HCT116 (cell line): ENCODE measurements around the gene SPDYE2. TPM values are rescaled to one million over a fixed set of nuclear protein-coding genes. Genes with fewer than 3 reads are reported as not detected.
"Not testable (repeated sequence)": the region's sequence is repeated elsewhere in the genome, so short reads cannot be mapped to it uniquely, and the experiment has no call there.

Experiments
- ATAC-seq: fragments of 200-7000 bp; cut with Tn5 transposase; 2 replicates; pipeline ENCODE4 v1.9.1; 2020; ENCODE audit warnings: mild to moderate bottlenecking, moderate library complexity
- BruUV-seq: library from RNA; stranded (reverse); fragments of 400-500 nt; replicated peaks from 2 replicates; lab custom pipeline; 2021; lab: Mats Ljungman, UMichigan
- CTCF ChIA-PET: fragments of 300-600 bp; sonication (Branson Sonifier 250); formaldehyde crosslinking; loops from one replicate; lab custom pipeline; 2021; ENCODE audit warnings: antibody characterized with exemption; lab: Charles Lee
- POLR2A ChIA-PET: fragments of 300-600, 350-600 bp; sonication (Branson Sonifier 250); formaldehyde crosslinking; loops from one replicate; lab custom pipeline; 2021; ENCODE audit warnings: antibody characterized with exemption; lab: Charles Lee
- RAD21 ChIA-PET, 2 experiments: fragments of 300-600 bp; sonication (Branson Sonifier 250); formaldehyde crosslinking; loops; one replicate each; lab custom pipeline; 2023; ENCODE audit warnings: low total read pairs in 2 of 2; ENCODE audit not compliant: uncharacterized antibody in 2 of 2, unreplicated experiment in 2 of 2, low non-redundant PET in 1 of 2; lab: Charles Lee
- DNase-seq: peaks from one replicate; pipeline ENCODE4 v3.0.0-alpha.2; 2010; ENCODE audit warnings: low read depth, low spot score
- H2AFZ ChIP-seq: fragments of 200-600 bp; shearing (Covaris generic), sonication (generic); 2 replicates; pipeline ENCODE4 v1.6.1; 2017; ENCODE audit warnings: low read depth, mixed run types, mixed read lengths, antibody characterized with exemption, low read length; ENCODE audit not compliant: poor library complexity, severe bottlenecking
- H3K27ac ChIP-seq: 2 replicates; pipeline ENCODE4 v1.5.1; 2012; ENCODE audit warnings: low read depth, low read length
- H3K27me3 ChIP-seq: fragments of 200-600 bp; sonication (generic); 2 replicates; pipeline ENCODE4 v1.6.1; 2016; ENCODE audit warnings: mixed run types, low read length, mixed read lengths; ENCODE audit not compliant: insufficient read depth
- H3K36me3 ChIP-seq, 2 experiments: fragments of 200-500 bp in 1 of 2; fragments of 200-600 bp in 1 of 2; sonication (Bioruptor generic) in 1 of 2; sonication (generic) in 1 of 2; 2 replicates each; pipeline versions ENCODE4 v1.5.1 to v1.6.1; 2014 to 2016; ENCODE audit warnings: low read length in 2 of 2, inconsistent platforms in 1 of 2, mixed read lengths in 1 of 2, mixed run types in 1 of 2; ENCODE audit not compliant: insufficient read depth in 2 of 2, control insufficient read depth in 1 of 2
- H3K4me1 ChIP-seq, 2 experiments: fragments of 200-600 bp in 1 of 2; sonication (generic) in 1 of 2; 2 replicates each; pipeline versions ENCODE4 v1.5.1 to v1.6.1; 2012 to 2017; ENCODE audit warnings: low read length in 2 of 2, inconsistent platforms in 1 of 2, mild to moderate bottlenecking in 1 of 2, mixed read lengths in 1 of 2, mixed run types in 1 of 2, moderate library complexity in 1 of 2; ENCODE audit not compliant: insufficient read depth in 2 of 2, control insufficient read depth in 1 of 2
- H3K4me2 ChIP-seq: fragments of 200-600 bp; sonication (generic); 2 replicates; pipeline ENCODE4 v1.6.1; 2017; ENCODE audit warnings: mixed run types, low read length, mixed read lengths
- H3K4me3 ChIP-seq, 2 experiments: fragments of 200-600 bp in 1 of 2; sonication (generic) in 1 of 2; replicated peaks in 1 of 2; 2 replicates each; pipeline ENCODE4 v1.5.1; 2011 to 2016; ENCODE audit warnings: low read length in 2 of 2, control low read depth in 1 of 2, low read depth in 1 of 2, mild to moderate bottlenecking in 1 of 2, mixed read lengths in 1 of 2, mixed run types in 1 of 2
- H3K79me2 ChIP-seq: fragments of 200-600 bp; sonication (generic); 2 replicates; pipeline ENCODE4 v1.6.1; 2017; ENCODE audit warnings: mild to moderate bottlenecking, mixed run types, low read length, moderate library complexity, mixed read lengths; ENCODE audit not compliant: insufficient read depth
- H3K9ac ChIP-seq: fragments of 200-600 bp; sonication (generic); 2 replicates; pipeline ENCODE4 v1.6.1; 2016; ENCODE audit warnings: low read length, mixed read lengths
- H3K9me2 ChIP-seq: fragments of 200-600 bp; sonication (generic), shearing (Covaris generic); 2 replicates; pipeline ENCODE4 v1.6.1; 2017; ENCODE audit warnings: mixed run types, mild to moderate bottlenecking, moderate library complexity; ENCODE audit not compliant: insufficient read depth
- H3K9me3 ChIP-seq, 2 experiments: fragments of 200-500 bp in 1 of 2; fragments of 200-600 bp in 1 of 2; sonication (Bioruptor generic) in 1 of 2; sonication (generic) in 1 of 2; 2 replicates each; pipeline ENCODE4 v1.6.1; 2014 to 2017; ENCODE audit warnings: low read length in 2 of 2, mixed read lengths in 2 of 2, inconsistent platforms in 1 of 2, low read depth in 1 of 2, mild to moderate bottlenecking in 1 of 2, mixed run types in 1 of 2, moderate library complexity in 1 of 2; ENCODE audit not compliant: control insufficient read depth in 1 of 2, insufficient read depth in 1 of 2
- H4K20me1 ChIP-seq: fragments of 200-600 bp; sonication (generic), shearing (Covaris generic); 2 replicates; pipeline ENCODE4 v1.6.1; 2017; ENCODE audit warnings: mixed run types, mild to moderate bottlenecking, moderate library complexity; ENCODE audit not compliant: insufficient read depth
- intact Hi-C: fragments of 100-400 bp; cut with micrococcal nuclease; formaldehyde crosslinking; loops from 2 replicates; pipeline ENCODE4 v1.10.0; 2022
- total RNA-seq: library from RNA; stranded (reverse); gene quantifications from one replicate; pipeline ENCODE4 v1.2.1, GENCODE V29; 2021; ENCODE audit not compliant: unreplicated experiment

Gene SPDYE2
- total RNA-seq, 1 experiment from 2014 or later: not detected

DNA sequence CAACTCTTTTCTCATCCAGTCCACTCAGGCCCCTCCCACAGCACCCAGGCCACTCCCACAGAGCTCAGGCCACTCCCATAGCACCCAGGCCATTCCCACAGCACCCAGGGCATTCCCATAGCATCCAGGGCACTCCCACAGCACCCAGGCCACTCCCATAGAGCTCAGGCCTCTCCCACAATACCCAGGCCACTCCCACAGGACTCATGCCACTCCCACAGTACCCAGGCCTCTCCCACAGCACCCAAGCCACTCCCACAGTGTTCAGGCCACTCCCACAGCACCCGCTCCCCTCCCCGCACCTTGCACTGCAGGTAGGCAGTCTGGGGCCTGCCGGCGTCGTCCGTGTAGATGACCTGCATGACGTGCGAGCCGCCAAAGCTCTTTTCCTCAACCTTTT, 38.8 kb downstream of the SPDYE2 start:
- intact Hi-C loops, DNase-seq, H3K4me3 ChIP-seq, H2AFZ ChIP-seq, BruUV-seq, H3K27me3 ChIP-seq, H3K36me3 ChIP-seq, POLR2A ChIA-PET, H3K9me2 ChIP-seq, H3K4me2 ChIP-seq, H4K20me1 ChIP-seq, CTCF ChIA-PET, H3K79me2 ChIP-seq, H3K4me1 ChIP-seq, H3K9me3 ChIP-seq, RAD21 ChIA-PET, H3K27ac ChIP-seq, H3K9ac ChIP-seq: not testable (repeated sequence)
- peak; percentile 87 for ATAC-seq

DNA sequence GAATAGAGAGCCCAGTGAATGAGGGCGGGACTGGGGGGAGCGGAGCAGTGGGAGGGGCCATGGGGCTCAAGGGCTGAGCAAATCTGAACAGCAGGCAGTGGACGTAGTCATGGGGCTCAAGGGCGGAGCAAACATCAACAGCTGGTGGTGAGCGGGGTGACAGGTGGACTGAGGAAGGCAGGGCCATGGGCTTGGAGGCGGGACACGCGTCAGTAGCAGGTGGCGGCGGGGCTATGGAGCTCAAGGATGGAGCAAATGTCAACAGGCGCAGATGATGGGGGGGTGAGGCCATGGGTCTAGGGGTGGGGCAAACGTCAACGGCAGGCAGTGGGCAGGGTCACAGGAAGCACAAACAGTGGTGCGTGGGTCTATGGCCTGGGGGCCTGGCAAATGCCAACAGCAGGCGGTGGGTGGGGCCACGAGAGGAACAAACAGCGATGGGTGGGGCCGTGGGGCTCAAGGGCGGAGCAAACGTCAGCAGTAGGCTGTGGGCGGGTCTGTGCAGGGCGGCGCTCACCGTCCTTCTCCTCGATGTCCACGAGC, 41.5 kb downstream of the SPDYE2 start:
- H3K27me3 ChIP-seq, H3K4me1 ChIP-seq, CTCF ChIA-PET, H3K79me2 ChIP-seq, H3K9ac ChIP-seq, intact Hi-C loops, BruUV-seq, RAD21 ChIA-PET, H2AFZ ChIP-seq, H4K20me1 ChIP-seq, H3K4me2 ChIP-seq, H3K9me2 ChIP-seq, H3K36me3 ChIP-seq, DNase-seq, H3K9me3 ChIP-seq, H3K4me3 ChIP-seq, H3K27ac ChIP-seq, POLR2A ChIA-PET: not testable (repeated sequence)
- peak; percentile 77 for ATAC-seq

DNA sequence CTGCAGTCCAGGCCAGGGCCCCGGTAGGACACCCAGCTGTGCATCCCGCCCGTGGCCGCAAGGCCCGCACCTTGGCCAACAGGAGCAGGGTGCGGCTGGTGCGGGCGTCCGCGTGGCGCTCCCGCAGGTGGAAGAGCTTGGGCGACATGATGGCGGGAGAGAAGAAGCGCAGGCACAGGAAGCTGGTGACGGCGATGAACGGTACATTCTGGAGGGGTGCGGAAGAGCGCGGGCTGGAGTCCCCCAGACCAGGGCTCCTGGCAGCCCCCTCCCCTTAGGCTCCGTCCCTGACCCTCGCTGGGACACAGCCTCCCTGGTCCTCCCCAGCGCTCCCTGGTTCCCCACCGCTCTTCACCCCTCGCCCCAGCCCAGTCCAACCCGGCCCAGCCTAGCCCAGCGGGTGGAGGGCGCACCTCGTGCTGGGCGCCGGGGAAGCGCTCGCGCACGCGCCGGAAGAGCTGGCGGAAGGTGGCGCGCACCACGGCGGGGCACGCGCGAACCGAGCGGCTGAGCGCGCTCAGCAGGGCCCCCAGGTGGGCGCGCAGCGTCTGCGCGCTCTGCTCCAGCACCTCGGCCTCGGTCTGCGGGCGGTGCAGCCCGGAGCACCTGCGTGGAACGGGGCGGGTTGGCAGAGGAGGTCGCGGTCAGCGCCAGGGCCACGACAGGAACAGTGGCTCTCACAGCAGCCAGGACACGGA, 42.8 kb downstream of the SPDYE2 start:
- H3K4me2 ChIP-seq, POLR2A ChIA-PET, RAD21 ChIA-PET: not testable (repeated sequence)

DNA sequence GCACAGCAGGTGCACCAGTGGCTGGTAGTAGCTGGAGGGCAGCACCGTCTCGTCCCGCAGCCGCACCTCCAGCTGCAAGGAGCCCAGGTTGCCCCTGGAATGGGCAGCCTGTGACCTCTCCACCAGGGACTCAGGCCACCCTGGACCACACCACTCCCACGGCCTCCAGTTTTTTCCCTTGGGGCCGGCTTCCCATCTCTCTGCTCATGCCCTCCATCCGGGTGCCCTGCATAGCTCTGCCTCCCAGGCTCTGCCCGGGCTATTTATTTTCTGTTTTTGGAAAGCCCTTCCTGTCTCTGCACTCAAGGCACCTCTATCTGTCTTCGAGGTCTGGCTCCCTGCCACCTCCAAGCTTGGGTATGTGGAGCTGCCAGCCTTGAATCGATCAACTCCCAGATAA, 45.0 kb downstream of the SPDYE2 start:
- H3K4me3 ChIP-seq, H3K9ac ChIP-seq, H3K9me2 ChIP-seq, H4K20me1 ChIP-seq, H3K27me3 ChIP-seq, POLR2A ChIA-PET, RAD21 ChIA-PET, H3K36me3 ChIP-seq, H3K79me2 ChIP-seq, DNase-seq, H2AFZ ChIP-seq, H3K4me1 ChIP-seq, BruUV-seq, H3K4me2 ChIP-seq, intact Hi-C loops, H3K27ac ChIP-seq, H3K9me3 ChIP-seq, ATAC-seq, CTCF ChIA-PET: not testable (repeated sequence)

More for the DNA sequence above, 42.8 kb downstream of the SPDYE2 start:
- H3K9me2 ChIP-seq, DNase-seq, BruUV-seq, CTCF ChIA-PET, ATAC-seq, H3K4me1 ChIP-seq, H3K9ac ChIP-seq, H4K20me1 ChIP-seq, H3K27ac ChIP-seq, H3K27me3 ChIP-seq, H3K9me3 ChIP-seq, H2AFZ ChIP-seq, intact Hi-C loops, H3K4me3 ChIP-seq, H3K36me3 ChIP-seq, H3K79me2 ChIP-seq: not testable (repeated sequence)
